ENCODE results near the gene ZNF407. TPM values are rescaled to one million over a fixed set of nuclear protein-coding genes. Genes with fewer than 3 reads are reported as not detected.

Gene ZNF407
- total and polyA plus RNA-seq, 3 donors from 2014 or later = 10.9 to 35.9 (median 30.8) TPM

DNA sequence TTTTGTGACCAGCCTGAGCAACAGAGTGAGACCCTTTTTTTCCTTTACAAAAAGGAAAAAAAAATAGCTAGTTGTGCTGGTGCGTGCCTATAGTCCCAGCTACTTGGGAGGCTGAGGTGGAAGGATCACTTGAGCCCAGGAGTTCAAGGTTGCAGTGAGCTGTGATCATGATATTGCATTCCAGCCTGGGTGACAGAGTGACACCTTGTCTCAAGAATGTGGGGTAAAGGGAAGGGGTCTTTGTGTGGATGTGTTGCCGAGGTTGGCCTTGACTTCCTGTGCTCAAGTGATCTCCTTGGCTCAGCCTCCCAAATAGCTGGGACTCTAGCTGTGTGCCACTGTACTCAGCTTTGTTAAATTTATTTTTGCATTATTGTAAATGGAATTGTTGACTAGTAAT lies 120.6 kb downstream of the ZNF407 start:
- DNase-seq = no peak
- H3K4me1 ChIP-seq = no peaks in the 10 kb centered on the region
- no peaks in the 10 kb centered on the region for H3K36me3 ChIP-seq (ENCODE audit: low read depth, missing control alignments)
- H3K4me3 ChIP-seq = no peak overlapping the region
- H3K9me3 ChIP-seq = no peaks in the 10 kb centered on the region
- H3K27ac ChIP-seq = no peak overlapping the region
- intact Hi-C loops (cut with DNase I; ENCODE audit: low total_unique reads) = no loop called here
- TF ChIP-seq POLR2A (IDR thresholded peaks at IDR 0.05) = no peak
- TF ChIP-seq, protein P1, sequence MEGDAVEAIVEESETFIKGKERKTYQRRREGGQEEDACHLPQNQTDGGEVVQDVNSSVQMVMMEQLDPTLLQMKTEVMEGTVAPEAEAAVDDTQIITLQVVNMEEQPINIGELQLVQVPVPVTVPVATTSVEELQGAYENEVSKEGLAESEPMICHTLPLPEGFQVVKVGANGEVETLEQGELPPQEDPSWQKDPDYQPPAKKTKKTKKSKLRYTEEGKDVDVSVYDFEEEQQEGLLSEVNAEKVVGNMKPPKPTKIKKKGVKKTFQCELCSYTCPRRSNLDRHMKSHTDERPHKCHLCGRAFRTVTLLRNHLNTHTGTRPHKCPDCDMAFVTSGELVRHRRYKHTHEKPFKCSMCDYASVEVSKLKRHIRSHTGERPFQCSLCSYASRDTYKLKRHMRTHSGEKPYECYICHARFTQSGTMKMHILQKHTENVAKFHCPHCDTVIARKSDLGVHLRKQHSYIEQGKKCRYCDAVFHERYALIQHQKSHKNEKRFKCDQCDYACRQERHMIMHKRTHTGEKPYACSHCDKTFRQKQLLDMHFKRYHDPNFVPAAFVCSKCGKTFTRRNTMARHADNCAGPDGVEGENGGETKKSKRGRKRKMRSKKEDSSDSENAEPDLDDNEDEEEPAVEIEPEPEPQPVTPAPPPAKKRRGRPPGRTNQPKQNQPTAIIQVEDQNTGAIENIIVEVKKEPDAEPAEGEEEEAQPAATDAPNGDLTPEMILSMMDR (IDR thresholded peaks at IDR 0.05) = no peak
- no peaks in the 10 kb centered on the region for H3K27me3 ChIP-seq
- 68 to 81% methylated on average over 2 of the region's 2 CpGs for WGBS, 2 donors

GRCh38 chr18:74722237-74722636 lies 124.6 kb downstream of the ZNF407 start:
- H3K27me3 ChIP-seq = no peaks in the 10 kb centered on the region
- H3K9me3 ChIP-seq = no peaks in the 10 kb centered on the region
- no peak overlapping the region for H3K27ac ChIP-seq
- no peak for DNase-seq
- H3K4me3 ChIP-seq = no peak overlapping the region
- 90 to 92% methylated on average over 2 of the region's 2 CpGs for WGBS, 2 donors
- TF ChIP-seq, protein P1 (IDR thresholded peaks at IDR 0.05) = no peak
- no peak for TF ChIP-seq POLR2A (IDR thresholded peaks at IDR 0.05)
- H3K36me3 ChIP-seq (ENCODE audit: low read depth, missing control alignments) = no peaks in the 10 kb centered on the region
- intact Hi-C loops (cut with DNase I; ENCODE audit: low total_unique reads) = no loop called here
- no peaks in the 10 kb centered on the region for H3K4me1 ChIP-seq

- intact Hi-C loops (cut with DNase I; ENCODE audit: low total_unique reads) = no loop called here
- TF ChIP-seq, protein P1 (IDR thresholded peaks at IDR 0.05) = no peak
- no peak for TF ChIP-seq POLR2A (IDR thresholded peaks at IDR 0.05)
Measured at GRCh38 chr18:74724186-74724585, 126.5 kb downstream of the ZNF407 start.

DNA sequence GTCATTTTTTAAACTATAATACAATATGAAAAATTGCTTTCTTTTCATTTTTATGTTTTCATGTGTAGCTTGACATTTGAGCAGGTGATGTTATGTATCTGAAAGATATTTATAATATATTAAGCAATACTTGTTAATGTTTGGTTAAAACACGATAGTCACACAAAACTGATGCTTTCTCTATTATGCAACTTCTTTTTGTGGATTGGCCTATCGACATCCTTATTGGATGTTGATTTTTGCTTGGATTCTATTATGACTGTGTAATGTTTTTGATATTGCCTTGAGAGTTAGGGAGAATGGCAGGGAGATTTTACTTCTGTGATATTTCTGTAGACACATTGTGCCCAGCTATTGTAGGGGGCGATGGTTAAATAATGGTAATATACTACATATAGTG lies 128.0 kb downstream of the ZNF407 start:
- no peak for TF ChIP-seq POLR2A (IDR thresholded peaks at IDR 0.05)
- TF ChIP-seq, protein P1 (IDR thresholded peaks at IDR 0.05) = no peak
- Histone ChIP-seq H3K27me3 (no peaks in the 10 kb centered on the region), H3K9me3 (no peaks in the 10 kb centered on the region), H3K27ac (no peak overlapping the region), H3K4me3 (no peak overlapping the region), H3K4me1 (no peaks in the 10 kb centered on the region), H3K36me3 (ENCODE audit: low read depth, missing control alignments) (no peaks in the 10 kb centered on the region)
- no peak for DNase-seq
- WGBS, 2 donors = 97 to 99% methylated on average over 3 of the region's 3 CpGs
- intact Hi-C loops (cut with DNase I; ENCODE audit: low total_unique reads) = no loop called here

More at GRCh38 chr18:74724186-74724585, 126.5 kb downstream of the ZNF407 start:
- no peaks in the 10 kb centered on the region for H3K9me3 ChIP-seq
- H3K4me3 ChIP-seq = no peak overlapping the region
- WGBS, 2 donors = 83 to 93% methylated on average over 1 of the region's 1 CpG
- H3K27ac ChIP-seq = no peak overlapping the region
- no peaks in the 10 kb centered on the region for H3K4me1 ChIP-seq
- no peaks in the 10 kb centered on the region for H3K36me3 ChIP-seq (ENCODE audit: low read depth, missing control alignments)
- H3K27me3 ChIP-seq = no peaks in the 10 kb centered on the region
- no peak for DNase-seq

GRCh38 chr18:74728586-74728985 lies 130.9 kb downstream of the ZNF407 start:
- H3K27ac ChIP-seq = no peak overlapping the region
- H3K9me3 ChIP-seq = no peaks in the 10 kb centered on the region

More at GRCh38 chr18:74728586-74728985, 130.9 kb downstream of the ZNF407 start:
- Histone ChIP-seq H3K27me3 (no peaks in the 10 kb centered on the region), H3K4me1 (no peaks in the 10 kb centered on the region), H3K36me3 (ENCODE audit: low read depth, missing control alignments) (no peaks in the 10 kb centered on the region), H3K4me3 (no peak overlapping the region)
- no peak for TF ChIP-seq POLR2A (IDR thresholded peaks at IDR 0.05)
- TF ChIP-seq, protein P1 (IDR thresholded peaks at IDR 0.05) = no peak
- 93 to 96% methylated on average over 5 of the region's 5 CpGs for WGBS, 2 donors
- no peak for DNase-seq
- intact Hi-C loops (cut with DNase I; ENCODE audit: low total_unique reads) = no loop called here

Measured in testis (tissue), 3 donors.